Mesothelial cell of epicardium (in vitro differentiated cells): Measurements from ENCODE around the gene VTA1. TPM values are rescaled to one million over a fixed set of nuclear protein-coding genes. Genes with fewer than 3 reads are reported as not detected.

Experiments used
- DNase-seq, 2 experiments: peaks; one replicate each; pipeline ENCODE4 v3.0.0; 2021; ENCODE audit warnings: low spot score in 2 of 2; ENCODE audit not compliant: unreplicated experiment in 2 of 2
- H3K27ac Mint-ChIP-seq: 2 replicates; pipeline ENCODE4 v1.8.0; 2021; ENCODE audit warnings: mixed read lengths
- H3K27me3 Mint-ChIP-seq: 2 replicates; pipeline ENCODE4 v1.8.0; 2021; ENCODE audit warnings: low read depth, mixed read lengths
- H3K36me3 Mint-ChIP-seq: 2 replicates; pipeline ENCODE4 v1.8.0; 2021; ENCODE audit warnings: mixed read lengths
- H3K4me1 Mint-ChIP-seq: 2 replicates; pipeline ENCODE4 v1.8.0; 2021; ENCODE audit warnings: mixed read lengths
- H3K4me3 Mint-ChIP-seq: 2 replicates; pipeline ENCODE4 v1.8.0; 2021; ENCODE audit warnings: mild to moderate bottlenecking, moderate library complexity, mixed read lengths
- H3K9me3 Mint-ChIP-seq: 2 replicates; pipeline ENCODE4 v1.8.0; 2021; ENCODE audit warnings: mixed read lengths
- CTCF ChIP-seq: fragments of 200-600 bp; sonication (generic); IDR thresholded peaks from one replicate; pipeline ENCODE4 v1.5.0; 2021; ENCODE audit warnings: antibody characterized with exemption; ENCODE audit not compliant: unreplicated experiment
- total RNA-seq: library from RNA; stranded (reverse); gene quantifications from 3 replicates; pipeline ENCODE4 v1.2.1, GENCODE V29; 2021

The VTA1 gene
- total RNA-seq, 1 donor from 2014 or later: 42.6 TPM

- Mint-ChIP-seq H3K36me3 (no peaks in the 10 kb centered on the region), H3K27me3 (no peaks in the 10 kb centered on the region), H3K4me1 (peaks cover 21% of the 10 kb centered on the region), H3K4me3 (no peak overlapping the region), H3K9me3 (no peaks in the 10 kb centered on the region), H3K27ac (no peak overlapping the region)
- no peak for TF ChIP-seq CTCF
- no peak for DNase-seq
These were observed 99.9 kb downstream of the VTA1 start for GRCh38 chr6:142246960-142247359.

GRCh38 chr6:142249266-142249665, 102.2 kb downstream of the VTA1 start:
- TF ChIP-seq CTCF: no peak
- peaks cover 3% of the 10 kb centered on the region for H3K4me1 Mint-ChIP-seq
- no peak for DNase-seq
- H3K4me3 Mint-ChIP-seq: no peak overlapping the region
- H3K9me3 Mint-ChIP-seq: no peaks in the 10 kb centered on the region
- H3K36me3 Mint-ChIP-seq: no peaks in the 10 kb centered on the region
- no peak overlapping the region for H3K27ac Mint-ChIP-seq
- no peaks in the 10 kb centered on the region for H3K27me3 Mint-ChIP-seq

- Mint-ChIP-seq H3K27me3 (no peaks in the 10 kb centered on the region), H3K27ac (no peak overlapping the region), H3K36me3 (no peaks in the 10 kb centered on the region), H3K4me1 (no peaks in the 10 kb centered on the region), H3K4me3 (no peak overlapping the region), H3K9me3 (no peaks in the 10 kb centered on the region)
- no peak for DNase-seq
- no peak for TF ChIP-seq CTCF
These were observed 104.9 kb downstream of the VTA1 start for GRCh38 chr6:142251930-142252445.

GRCh38 chr6:142254513-142254912, 107.5 kb downstream of the VTA1 start:
- no peak overlapping the region for H3K4me3 Mint-ChIP-seq
- H3K36me3 Mint-ChIP-seq: no peaks in the 10 kb centered on the region
- no peaks in the 10 kb centered on the region for H3K27me3 Mint-ChIP-seq
- H3K4me1 Mint-ChIP-seq: no peaks in the 10 kb centered on the region
- DNase-seq: no peak
- H3K9me3 Mint-ChIP-seq: peaks cover 6% of the 10 kb centered on the region
- no peak overlapping the region for H3K27ac Mint-ChIP-seq
- TF ChIP-seq CTCF: no peak

- Mint-ChIP-seq H3K36me3 (no peaks in the 10 kb centered on the region), H3K4me3 (no peak overlapping the region), H3K27ac (no peak overlapping the region), H3K27me3 (no peaks in the 10 kb centered on the region), H3K4me1 (no peaks in the 10 kb centered on the region), H3K9me3 (peaks cover 6% of the 10 kb centered on the region)
- DNase-seq: no peak
- no peak for TF ChIP-seq CTCF
These were observed 108.7 kb downstream of the VTA1 start for GRCh38 chr6:142255785-142256184.

- TF ChIP-seq CTCF: no peak
- DNase-seq: no peak
- H3K4me1 Mint-ChIP-seq: no peaks in the 10 kb centered on the region
- no peak overlapping the region for H3K27ac Mint-ChIP-seq
- H3K4me3 Mint-ChIP-seq: no peak overlapping the region
- H3K27me3 Mint-ChIP-seq: no peaks in the 10 kb centered on the region
- peaks cover 12% of the 10 kb centered on the region for H3K9me3 Mint-ChIP-seq
- H3K36me3 Mint-ChIP-seq: no peaks in the 10 kb centered on the region
These were observed 111.2 kb downstream of the VTA1 start for GRCh38 chr6:142258305-142258704.
